Hindlimb muscle (tissue), 1 donor: ENCODE measurements around the gene KHDC3L. TPM values are rescaled to one million over a fixed set of nuclear protein-coding genes. Genes with fewer than 3 reads are reported as not detected.

Source experiments
- DNase-seq: peaks from one replicate; pipeline ENCODE4 v3.0.0-alpha.2; 2013
- polyA plus RNA-seq: library from polyadenylated mRNA; unstranded; fragments of 120-200 nt; gene quantifications from one replicate; pipeline ENCODE4 v1.2.1, GENCODE V29; 2013; ENCODE audit not compliant: insufficient read length

Gene KHDC3L, protein sequence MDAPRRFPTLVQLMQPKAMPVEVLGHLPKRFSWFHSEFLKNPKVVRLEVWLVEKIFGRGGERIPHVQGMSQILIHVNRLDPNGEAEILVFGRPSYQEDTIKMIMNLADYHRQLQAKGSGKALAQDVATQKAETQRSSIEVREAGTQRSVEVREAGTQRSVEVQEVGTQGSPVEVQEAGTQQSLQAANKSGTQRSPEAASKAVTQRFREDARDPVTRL
- not detected for polyA plus RNA-seq

DNA sequence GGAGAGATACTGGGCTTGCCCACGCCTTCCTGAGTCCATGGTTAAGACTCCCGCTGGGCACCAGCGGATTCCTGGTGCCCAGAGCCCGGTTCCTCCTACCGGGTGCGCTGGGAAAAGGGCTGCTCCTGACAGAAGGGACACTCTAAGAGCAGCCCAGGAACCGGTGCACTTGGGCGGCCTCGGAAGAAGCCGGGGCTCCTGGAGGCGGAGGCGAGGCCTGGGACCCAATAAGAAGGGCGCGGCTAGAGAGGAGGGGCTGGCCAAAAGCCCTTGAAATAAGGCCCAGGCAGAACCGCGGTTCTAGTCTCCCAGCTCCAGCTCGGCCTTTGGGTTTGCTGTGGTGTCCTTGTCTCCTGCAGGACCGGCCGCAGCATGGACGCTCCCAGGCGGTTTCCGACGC, at the start of gene KHDC3L:
Gene KHDC3L, plus strand, starts transcription at position 301 of the 400 bp plus-strand sequence. Its CDS starts 72 bp downstream, at position 373.
- no peak for DNase-seq

DNA sequence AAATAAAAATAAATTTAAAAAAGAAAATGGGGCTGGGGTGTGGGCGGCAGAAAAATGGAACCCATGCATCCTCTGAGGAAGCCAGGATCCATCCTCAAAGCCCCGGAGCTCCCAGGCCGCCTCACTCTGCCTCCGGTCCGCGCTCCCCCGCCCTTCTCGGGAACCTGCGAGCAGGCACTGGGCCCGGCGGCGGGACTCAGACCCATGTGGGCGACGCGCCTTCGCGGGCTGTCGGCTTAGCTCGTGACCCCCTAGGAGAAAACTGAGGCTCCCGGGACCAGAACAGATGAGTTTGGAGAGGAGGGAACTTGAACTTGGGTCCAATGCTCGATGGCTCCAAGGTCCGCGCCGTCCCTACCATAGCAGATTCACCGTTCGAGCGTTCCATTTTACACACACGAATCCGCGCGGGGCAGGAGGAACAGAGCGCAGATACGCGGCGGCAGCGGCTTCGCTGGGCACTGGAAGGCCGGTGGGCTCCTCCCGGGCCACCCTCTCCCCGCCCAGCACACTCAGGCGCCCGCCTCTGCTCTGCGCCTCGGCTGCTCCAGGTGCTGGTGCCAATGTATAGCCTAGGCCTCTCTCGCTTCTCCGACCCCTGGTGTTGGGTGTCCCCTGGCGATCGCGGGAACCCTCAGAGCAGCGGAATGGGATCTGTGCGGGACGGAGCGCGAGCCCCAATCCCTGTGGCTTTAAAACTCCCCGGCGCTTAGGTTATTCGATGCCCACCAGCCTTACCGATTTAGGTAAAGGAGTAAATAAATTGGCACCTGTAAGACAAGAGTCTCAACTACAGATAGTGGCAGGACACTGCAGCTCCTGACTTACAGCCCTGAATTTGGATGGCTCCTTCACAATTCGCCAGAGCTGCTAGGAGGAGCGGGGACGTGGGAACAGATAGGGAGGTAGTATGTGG, 47.6 kb upstream of the KHDC3L start:
- no peak for DNase-seq

DNA sequence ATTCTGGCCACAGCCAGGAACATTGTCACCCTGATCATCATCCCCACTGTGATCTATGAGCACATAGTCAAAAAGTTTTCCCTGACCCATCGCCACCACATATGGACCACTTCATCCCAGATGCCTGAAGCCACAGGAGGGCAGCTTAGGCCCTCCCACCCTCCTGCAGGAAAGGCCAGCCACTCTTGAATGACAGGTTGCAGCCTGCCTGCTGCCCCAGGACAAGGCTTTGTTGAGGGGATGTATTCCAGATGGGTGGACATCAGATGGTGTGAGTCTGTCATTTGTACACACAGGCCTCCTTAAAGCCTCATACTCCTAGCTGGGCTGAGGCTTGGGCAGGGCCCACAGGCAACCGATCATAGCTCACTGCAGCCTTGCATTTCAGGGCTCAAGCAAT, 39.1 kb upstream of the KHDC3L start:
- no peak for DNase-seq

DNA sequence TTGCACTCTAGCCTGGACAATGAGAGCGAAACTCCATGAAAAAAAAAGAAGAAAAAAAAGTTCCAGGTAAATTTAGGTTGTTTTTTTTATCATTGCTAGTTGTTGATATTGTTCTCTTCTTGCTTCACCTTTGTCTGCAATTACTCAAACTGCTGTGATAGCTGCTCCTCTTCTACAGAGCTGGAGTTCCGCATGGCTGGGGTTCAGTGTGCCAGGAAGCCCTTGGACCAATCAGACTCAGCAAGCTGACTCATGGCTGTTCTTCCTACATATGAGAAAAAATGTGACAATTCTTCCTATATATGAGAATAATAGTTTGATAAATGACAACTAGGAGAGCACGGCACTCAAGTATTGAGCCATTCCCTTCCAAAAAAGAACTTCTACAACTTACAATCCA, 36.8 kb upstream of the KHDC3L start:
- no peak for DNase-seq

DNA sequence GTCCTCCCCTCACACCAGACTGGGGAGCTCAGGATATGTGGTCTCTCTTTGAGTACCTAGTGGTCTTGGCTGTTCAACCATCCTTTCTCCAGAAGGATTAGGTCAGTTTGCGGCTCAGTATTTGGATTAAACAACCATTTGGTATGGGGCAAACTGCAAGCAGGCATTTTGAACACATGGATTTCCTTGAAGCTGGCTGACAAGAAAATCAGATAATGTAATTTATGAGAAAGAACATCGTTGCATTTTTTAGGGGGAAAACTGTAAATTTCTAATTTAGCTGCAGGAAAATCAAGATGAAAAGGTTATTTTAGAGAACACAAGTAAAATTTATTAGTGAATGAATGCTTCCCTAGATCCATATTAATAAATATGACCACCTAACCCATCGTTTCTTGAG, 33.7 kb upstream of the KHDC3L start:
- no peak for DNase-seq

DNA sequence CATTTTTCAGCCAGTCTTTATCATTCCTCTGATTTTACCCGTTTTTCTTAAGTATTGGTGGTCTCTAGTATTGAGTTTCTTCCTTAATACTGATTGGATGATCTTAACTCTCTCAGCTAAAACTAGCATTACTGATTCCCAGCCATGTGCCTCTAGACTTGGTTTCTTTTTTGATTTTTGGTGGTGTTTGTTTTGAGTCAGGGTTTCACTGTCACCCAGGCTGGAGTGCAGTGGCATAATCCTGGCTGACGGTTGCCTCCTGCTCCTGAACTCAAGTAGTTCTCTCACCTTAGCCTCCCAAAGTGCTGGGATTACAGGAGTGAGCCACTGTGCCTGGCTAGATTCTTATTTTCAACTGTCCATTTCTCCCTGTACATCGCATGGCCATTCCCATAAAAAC, 33.3 kb upstream of the KHDC3L start:
- no peak for DNase-seq

DNA sequence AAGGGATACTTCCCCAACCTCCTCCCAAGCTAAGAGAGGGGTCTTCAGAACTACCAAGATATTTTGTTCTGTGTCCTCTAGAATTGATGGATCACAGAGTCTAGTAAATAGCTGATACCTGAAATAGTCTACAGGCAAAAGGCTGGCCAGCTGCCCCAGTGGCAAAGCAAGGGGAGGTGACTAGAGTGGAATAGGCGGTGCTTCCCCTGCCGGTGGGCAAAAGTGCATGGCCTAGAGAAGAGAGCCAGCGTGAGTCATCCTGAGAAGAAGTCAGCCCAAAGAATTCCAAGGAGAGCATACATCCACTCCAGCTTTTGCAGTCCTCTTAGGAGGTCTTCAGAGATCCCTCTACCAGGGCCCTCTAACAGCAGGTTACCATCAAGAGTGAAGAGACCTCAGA, 23.1 kb upstream of the KHDC3L start:
- DNase-seq, result no peak

DNA sequence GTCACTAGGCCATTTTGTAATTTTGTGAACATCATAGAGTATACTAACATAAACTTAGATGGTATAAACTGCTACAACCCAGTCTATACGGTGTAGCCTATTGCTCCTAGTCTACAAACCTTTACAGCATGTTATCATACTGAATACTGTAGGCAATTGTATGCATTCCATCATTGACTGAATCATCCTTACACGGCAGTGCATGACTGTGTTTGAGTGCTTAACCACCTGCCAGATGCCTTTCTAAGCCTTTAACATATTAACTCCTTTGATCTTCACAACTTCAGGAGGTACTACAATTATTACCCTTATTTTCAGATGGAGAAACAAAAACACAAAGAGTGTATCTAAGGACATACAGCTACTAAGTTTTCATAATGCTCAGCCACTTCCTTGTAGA, 22.4 kb upstream of the KHDC3L start:
- no peak for DNase-seq

DNA sequence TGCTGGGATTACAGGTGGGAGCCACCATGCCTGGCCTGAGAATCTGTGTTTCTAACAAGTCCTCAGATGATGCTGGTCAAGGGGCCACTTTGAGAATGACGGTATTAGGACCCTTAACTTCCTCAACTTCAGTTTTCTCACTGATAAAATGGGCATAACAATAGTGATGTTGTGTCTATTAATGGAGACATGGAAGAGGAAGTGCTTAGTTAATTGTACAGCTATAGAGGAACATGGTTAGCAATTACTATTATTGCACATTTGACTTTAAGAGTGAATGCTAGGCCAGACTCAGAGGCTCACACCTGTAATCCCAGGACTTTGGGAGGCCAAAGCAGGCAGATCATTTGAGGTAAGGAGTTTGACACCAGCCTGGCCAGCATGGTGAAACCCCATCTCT, 21.1 kb upstream of the KHDC3L start:
- no peak for DNase-seq

DNA sequence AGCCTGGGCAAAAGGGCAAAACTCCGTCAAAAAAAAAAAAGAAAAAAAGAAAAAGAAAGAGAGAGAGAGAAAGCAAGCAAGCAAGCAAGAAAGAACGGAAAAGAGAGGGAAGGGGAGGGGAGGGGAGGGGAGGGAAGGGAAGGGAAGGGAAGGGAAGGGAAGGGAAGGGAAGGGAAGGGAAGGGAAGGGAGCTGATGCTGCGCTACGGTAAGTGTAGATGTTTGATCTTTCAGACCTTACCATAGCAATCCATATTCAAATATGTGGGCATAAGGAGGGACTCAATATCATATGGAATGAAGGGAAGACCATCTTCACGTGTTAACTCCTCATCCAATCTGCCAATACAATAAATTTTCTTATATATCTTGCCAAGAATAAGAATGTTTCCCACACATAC, 20.3 kb upstream of the KHDC3L start:
- no peak for DNase-seq

DNA sequence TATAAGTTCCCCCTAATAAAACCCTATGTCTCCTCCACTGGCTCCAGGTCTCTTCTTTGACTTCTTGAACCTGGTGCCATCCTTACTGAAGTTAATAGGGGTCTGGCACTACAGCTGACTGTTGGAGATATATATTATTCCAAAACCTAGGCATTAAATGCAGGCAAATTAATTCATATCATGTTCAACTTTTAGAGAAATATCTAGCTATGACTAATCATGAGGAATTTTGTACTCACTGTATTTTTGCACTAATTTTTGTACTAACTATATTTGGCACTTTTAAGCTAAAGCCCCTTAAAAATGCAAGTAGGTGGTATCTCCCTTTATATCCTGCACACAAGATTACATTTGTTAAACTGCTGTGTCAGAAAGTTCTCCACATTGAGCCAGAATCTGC, 19.3 kb upstream of the KHDC3L start:
- DNase-seq, result no peak

DNA sequence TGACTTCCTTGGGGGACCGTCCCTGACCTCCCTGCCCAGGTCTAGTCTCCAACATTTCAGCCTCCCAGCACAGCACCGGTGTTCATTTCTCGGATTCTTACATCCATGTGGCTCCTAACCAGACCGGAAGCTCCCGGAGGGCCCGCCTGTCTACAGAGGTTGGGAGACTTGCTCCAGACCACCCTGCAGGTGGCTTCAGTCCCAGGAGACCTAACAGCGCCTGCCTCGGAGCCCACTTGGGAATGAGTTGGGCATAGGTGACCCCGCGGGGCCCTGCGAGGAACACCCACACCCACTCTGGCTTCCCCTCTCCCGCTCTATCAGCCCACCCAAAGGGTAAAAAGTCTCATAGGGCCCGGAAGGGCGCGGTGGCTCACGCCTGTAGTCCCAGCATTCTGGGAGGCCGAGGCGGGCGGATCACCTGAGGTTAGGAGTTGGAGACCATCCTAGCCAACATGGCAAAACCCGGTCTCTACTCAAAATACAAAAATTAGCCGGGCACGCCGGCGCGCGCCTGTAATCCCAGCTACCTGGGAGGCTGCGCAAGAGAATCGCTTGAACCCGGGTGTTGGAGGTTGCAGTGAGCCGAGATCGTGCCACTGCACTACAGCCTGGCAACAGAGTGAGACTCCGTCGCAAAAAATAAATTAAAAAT, 13.8 kb upstream of the KHDC3L start:
- no peak for DNase-seq

DNA sequence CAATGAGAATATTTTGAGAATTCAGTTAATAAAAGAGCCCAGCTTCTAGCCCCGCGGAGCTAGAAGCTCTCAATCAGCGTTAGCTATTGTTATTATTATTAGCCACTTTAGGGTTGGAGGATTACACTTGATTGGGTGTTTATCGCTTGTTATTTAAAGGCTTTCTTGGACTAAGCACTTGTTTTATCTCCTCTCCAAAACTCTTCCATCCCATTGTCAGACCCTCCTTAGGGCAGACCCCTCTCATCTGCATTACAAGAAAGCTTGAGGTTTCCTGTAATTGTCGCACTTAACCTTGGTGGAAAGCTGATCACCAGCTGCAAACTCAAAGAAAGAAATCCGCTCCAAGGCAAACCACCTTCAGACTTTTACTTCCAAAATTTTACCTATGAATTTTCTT, 13.1 kb upstream of the KHDC3L start:
- no peak for DNase-seq

DNA sequence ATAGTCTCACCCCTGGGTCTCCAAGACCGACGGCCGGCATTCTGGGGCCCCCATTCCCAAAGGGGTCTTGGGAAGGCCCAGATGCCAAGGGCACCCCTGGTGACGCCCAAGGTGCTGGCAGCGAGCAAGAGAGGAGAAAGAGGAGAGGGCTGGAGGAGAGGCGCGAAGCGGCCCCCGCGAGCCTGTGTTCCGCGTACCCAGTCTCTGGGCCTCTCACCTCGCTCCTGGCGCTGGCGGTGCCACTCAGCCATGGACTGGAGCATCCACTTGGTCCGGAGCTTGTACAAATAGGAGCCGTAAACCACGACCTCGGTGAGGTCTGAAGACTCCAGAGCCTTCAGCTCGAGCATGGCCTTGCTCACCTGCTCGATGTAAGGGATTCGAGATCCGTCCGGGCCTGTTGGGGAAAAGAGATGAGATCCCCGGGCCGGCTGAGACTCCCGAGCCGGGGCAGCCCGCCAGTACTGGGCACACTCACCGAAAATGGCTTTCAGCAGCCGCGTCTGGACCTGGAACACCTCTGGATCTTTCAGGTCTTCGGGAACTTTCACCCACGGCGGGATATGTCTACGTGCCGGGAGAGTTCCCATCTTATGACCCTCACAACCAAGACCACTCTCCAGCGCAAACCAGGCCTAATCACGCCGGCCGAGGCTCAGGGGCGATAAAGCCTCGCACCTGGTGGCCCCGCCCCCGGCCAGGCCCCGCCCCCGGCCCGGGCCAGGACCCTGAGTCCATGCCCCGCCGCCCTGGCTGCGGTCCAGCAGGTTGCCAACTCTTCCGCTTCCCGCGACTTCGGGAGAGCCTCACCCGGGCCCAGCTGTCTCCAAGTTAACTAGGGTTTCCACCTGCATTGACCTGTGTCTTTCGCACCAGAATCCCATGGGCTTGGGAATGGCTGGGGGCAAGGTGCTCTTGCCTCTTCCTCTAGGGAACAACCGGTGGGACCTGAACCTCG, 8.5 kb upstream of the KHDC3L start, which contains the start of gene DPPA5:
Gene DPPA5, minus strand, starts transcription at position 641 of the 958 bp plus-strand sequence. Its CDS starts 51 bp downstream, at position 590.
- DNase-seq, result no peak

DNA sequence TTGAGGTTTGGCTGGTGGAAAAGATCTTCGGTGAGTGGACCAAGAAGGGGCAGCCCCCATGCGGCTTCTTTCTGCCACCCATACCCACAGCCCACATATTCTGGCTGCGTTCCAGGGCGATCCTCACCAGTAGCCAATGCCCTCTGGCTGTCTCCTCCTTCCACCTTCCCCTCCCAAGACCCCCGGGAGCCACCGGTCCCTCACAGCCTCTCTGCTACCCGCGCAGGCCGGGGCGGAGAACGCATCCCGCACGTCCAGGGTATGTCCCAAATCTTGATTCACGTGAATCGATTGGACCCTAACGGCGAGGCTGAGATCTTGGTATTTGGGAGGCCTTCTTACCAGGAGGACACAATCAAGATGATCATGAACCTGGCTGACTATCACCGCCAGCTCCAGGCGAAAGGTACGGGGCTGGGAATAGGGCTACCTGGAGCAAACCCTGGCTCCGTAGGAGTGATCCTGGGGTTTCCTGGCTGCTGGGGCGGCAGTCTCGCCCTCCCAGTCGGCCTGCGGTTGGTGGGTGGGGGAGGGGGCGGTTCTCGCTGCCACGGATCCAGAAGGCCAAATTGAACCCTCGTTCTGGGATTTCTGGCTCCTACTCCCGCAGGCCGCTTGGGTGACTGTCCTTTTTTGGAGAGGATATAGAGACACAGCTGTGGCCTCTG, 545 bp downstream of the KHDC3L start:
- DNase-seq, result no peak

DNA sequence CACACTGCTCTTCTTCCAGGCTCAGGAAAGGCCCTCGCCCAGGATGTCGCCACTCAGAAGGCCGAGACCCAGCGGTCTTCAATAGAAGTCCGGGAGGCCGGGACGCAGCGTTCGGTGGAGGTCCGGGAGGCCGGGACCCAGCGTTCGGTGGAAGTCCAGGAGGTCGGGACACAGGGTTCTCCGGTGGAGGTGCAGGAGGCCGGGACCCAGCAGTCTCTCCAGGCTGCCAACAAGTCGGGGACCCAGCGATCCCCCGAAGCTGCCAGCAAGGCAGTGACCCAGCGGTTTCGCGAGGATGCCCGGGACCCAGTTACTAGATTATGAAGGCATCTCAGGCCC, 1.0 kb downstream of the KHDC3L start:
- no peak for DNase-seq

DNA sequence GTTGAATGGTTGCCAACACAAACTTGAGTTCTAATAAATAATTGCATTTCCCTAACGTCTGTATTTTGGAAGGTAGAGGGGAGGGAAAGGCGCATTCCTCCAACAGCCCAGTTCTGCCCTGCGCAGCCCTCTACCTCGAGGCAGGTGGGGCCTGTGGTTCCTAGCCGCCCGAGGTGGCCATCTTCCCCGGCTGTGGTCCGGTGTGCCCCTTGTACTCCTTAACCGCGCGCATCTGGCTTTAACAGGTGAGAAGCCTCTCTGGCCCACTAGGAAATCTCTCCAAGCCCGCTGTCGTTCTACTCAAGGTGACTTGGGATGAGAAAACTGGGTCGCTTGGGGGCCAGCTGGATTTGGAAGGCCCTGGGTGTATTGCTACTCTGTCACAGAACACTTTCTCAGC, 1.7 kb downstream of the KHDC3L start:
- no peak for DNase-seq

DNA sequence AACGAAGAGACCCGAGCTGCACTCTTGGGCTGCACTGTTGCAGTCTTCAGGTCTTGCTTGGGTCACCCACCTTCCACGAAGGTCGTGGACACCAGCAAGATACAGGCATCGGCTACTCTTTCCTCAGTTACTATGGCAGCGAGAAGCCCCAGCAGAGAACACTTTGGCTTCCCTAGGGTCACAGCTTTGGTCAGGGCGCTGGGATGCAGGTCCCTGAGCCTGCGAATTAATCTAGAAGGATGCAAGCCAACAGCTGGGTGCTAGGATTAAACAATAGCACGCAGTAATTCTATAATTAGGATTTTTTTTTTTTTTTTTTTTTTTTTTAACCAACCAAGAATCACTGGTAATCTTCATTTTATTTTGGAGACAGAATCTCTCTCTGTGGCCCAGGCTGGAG, 2.1 kb downstream of the KHDC3L start:
- no peak for DNase-seq

DNA sequence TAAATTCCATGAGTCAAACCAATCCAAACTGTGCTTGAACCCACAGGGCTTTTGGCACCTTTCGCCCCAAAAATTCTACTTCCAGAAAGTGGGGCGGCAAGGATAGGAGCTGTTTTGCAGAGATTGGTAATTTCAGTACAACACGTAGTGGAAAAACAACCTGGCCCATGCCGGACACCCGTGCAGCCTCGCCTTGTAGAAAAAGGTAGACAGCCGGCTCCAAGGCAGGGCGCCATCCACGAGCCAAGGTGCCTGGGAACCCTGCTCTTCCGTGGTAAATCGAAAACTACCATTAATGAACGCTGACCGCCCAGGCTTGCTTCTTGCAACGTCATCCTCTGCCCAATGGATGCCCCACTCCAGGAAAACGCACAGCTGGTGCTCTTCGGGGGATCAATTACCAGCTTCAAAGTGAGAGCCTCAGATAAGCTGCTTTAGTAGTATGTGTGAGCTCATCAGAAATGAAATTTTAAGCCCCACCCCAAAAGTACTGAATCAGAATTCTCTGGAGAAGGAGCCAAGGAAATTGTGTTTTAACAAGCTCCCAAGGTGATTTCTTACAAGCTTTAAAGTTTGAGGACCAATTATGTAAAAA, 5.4 kb downstream of the KHDC3L start:
- no peak for DNase-seq

DNA sequence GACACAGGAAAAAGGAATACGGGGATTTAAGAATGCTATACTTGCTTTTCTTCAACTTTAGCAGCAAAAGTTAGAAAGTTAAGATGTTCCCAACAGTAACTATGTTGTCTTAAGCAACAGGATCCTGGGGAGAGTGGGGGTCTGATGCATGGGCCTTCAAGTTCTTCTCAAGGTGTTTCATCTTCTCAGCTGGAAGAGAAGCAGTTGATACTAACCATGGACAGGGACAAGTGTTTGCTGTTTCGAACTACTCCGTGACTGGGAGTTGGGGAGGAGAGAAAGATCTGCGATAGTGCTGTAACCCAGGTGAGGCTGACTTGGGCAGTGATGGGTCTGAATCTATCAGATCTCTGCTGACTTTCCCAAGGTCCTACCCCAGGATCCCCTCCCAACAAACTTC, 6.2 kb downstream of the KHDC3L start:
- no peak for DNase-seq

DNA sequence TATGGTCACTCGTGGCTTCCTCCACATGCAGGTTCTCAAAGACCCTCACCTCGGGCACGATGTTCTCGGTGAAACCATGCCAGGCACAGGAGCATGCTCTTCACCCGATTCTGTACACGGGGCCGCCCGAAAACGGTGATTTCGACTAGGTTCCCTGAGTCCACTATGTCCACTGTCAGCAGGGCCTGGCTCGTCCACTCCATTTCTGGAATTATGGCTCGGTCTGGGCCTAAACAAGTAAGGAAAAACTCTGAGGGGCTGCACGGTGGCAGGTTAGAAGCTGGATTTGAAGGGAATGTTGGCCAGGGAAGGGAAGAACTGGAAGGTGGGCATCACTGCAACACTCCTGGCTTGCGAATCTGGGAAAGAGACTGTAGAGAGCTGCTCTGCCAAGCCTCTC, 6.7 kb downstream of the KHDC3L start:
- no peak for DNase-seq
